SK-N-SH (cell line): ENCODE measurements around the gene EXOG. TPM values are rescaled to one million over a fixed set of nuclear protein-coding genes. Genes with fewer than 3 reads are reported as not detected.
A peak's percentile ranks its signal among the peaks of the same experiment; 100 is the strongest.

ENCODE experiments used
- CTCF ChIA-PET: fragments of 300-600, 350-600 bp; formaldehyde crosslinking; extraction: SDS; loops from one replicate; lab custom pipeline; 2021; lab: Yijun Ruan, JAX
- POLR2A ChIA-PET: fragments of 350-600 bp; sonication (Branson Sonifier 250); formaldehyde crosslinking; extraction: SDS; loops from one replicate; lab custom pipeline; 2020; ENCODE audit warnings: antibody characterized with exemption, inconsistent platforms; lab: Yijun Ruan, JAX
- DNase-seq: peaks from one replicate; pipeline ENCODE4 v3.0.0; 2012
- H2AFZ ChIP-seq: fragments of 200-600 bp; sonication (generic); 2 replicates; pipeline ENCODE4 v1.8.1; 2016; ENCODE audit warnings: antibody characterized with exemption, mild to moderate bottlenecking, low read depth
- H3F3A ChIP-seq: fragments of 200-600 bp; sonication (generic); replicated peaks from 2 replicates; pipeline ENCODE3; 2016; ENCODE audit warnings: antibody characterized with exemption, mild to moderate bottlenecking; ENCODE audit not compliant: insufficient read depth
- H3K27ac ChIP-seq, 2 experiments: fragments of 200-500 bp in 1 of 2; fragments of 200-600 bp in 1 of 2; sonication (Bioruptor generic) in 1 of 2; sonication (generic), shearing (Covaris generic) in 1 of 2; 2 replicates each; pipeline versions ENCODE4 v1.5.1 to v1.6.1; 2014 to 2016; ENCODE audit warnings: low read depth in 2 of 2, inconsistent platforms in 1 of 2, low read length in 1 of 2, mild to moderate bottlenecking in 1 of 2, mixed read lengths in 1 of 2
- H3K27me3 ChIP-seq: fragments of 200-600 bp; sonication (generic), shearing (Covaris generic); 2 replicates; pipeline ENCODE4 v1.6.1; 2016; ENCODE audit warnings: mixed run types; ENCODE audit not compliant: insufficient read depth
- H3K36me3 ChIP-seq, 2 experiments: fragments of 200-500 bp in 1 of 2; fragments of 200-600 bp in 1 of 2; sonication (Bioruptor generic) in 1 of 2; sonication (generic) in 1 of 2; replicated peaks in 1 of 2; 2 replicates each; pipeline versions ENCODE3 to v1.5.1; 2014 to 2016; ENCODE audit warnings: low read length in 1 of 2, mild to moderate bottlenecking in 1 of 2; ENCODE audit not compliant: insufficient read depth in 2 of 2, control insufficient read depth in 1 of 2
- H3K4me1 ChIP-seq, 2 experiments: fragments of 200-500 bp in 1 of 2; fragments of 200-600 bp in 1 of 2; sonication (Bioruptor generic) in 1 of 2; sonication (generic), shearing (Covaris generic) in 1 of 2; 2 replicates each; pipeline versions ENCODE4 v1.5.1 to v1.6.1; 2014 to 2016; ENCODE audit warnings: low read depth in 1 of 2, low read length in 1 of 2, mixed run types in 1 of 2; ENCODE audit not compliant: insufficient read depth in 2 of 2, control insufficient read depth in 1 of 2
- H3K4me2 ChIP-seq: fragments of 200-600 bp; sonication (generic), shearing (Covaris generic); 2 replicates; pipeline ENCODE4 v1.6.1; 2017; ENCODE audit warnings: mixed run types
- H3K4me3 ChIP-seq, 2 experiments: fragments of 200-500 bp in 1 of 2; fragments of 200-600 bp in 1 of 2; sonication (Bioruptor generic) in 1 of 2; sonication (generic), shearing (Covaris generic) in 1 of 2; 2 replicates each; pipeline versions ENCODE4 v1.5.1 to v1.8.1; 2014 to 2016; ENCODE audit warnings: low read depth in 2 of 2, inconsistent platforms in 1 of 2, low read length in 1 of 2, mild to moderate bottlenecking in 1 of 2, mixed read lengths in 1 of 2, moderate library complexity in 1 of 2
- H3K79me2 ChIP-seq: fragments of 200-600 bp; sonication (generic); 2 replicates; pipeline ENCODE4 v1.8.1; 2017; ENCODE audit warnings: mild to moderate bottlenecking; ENCODE audit not compliant: insufficient read depth
- H3K9ac ChIP-seq: fragments of 200-600 bp; sonication (generic); 2 replicates; pipeline ENCODE4 v1.6.1; 2017; ENCODE audit warnings: mixed run types
- H3K9me2 ChIP-seq: fragments of 200-600 bp; sonication (generic); 2 replicates; pipeline ENCODE4 v1.6.1; 2017; ENCODE audit warnings: mixed run types
- H3K9me3 ChIP-seq: fragments of 200-600 bp; sonication (generic); 2 replicates; pipeline ENCODE4 v1.6.1; 2017; ENCODE audit warnings: mixed run types, mild to moderate bottlenecking, moderate library complexity
- H4K20me1 ChIP-seq: fragments of 200-600 bp; sonication (generic); 2 replicates; pipeline ENCODE4 v1.6.1; 2017; ENCODE audit warnings: mild to moderate bottlenecking, mixed run types; ENCODE audit not compliant: insufficient read depth
- CHD2 ChIP-seq: fragments of 150-350 bp; IDR thresholded peaks from 2 replicates; pipeline ENCODE4 v1.6.1; 2018; ENCODE audit warnings: low read length; ENCODE audit not compliant: partially characterized antibody
- CTCF ChIP-seq: fragments of 200-600 bp; sonication (generic); IDR thresholded peaks from 2 replicates; pipeline ENCODE4 v1.6.1; 2017; ENCODE audit warnings: antibody characterized with exemption, mild to moderate bottlenecking, moderate library complexity
- EP300 ChIP-seq, 2 experiments: IDR thresholded peaks; 2 replicates each; pipeline versions ENCODE4 v1.4.0 to v1.6.1; 2012; ENCODE audit warnings: borderline replicate concordance in 1 of 2, low read depth in 1 of 2, low read length in 1 of 2
- EZH2phosphoT487 ChIP-seq: fragments of 200-600 bp; sonication (generic); IDR thresholded peaks from 2 replicates; pipeline ENCODE4 v1.6.1; 2017; ENCODE audit warnings: low read depth, mixed run types, mild to moderate bottlenecking, antibody characterized with exemption, moderate library complexity, borderline replicate concordance
- FOXM1 ChIP-seq: IDR thresholded peaks from 2 replicates; pipeline ENCODE4 v1.4.0; 2012; ENCODE audit warnings: low read depth, mild to moderate bottlenecking
- GABPA ChIP-seq: IDR thresholded peaks from 2 replicates; pipeline ENCODE4 v1.4.0; 2012; ENCODE audit warnings: low read depth, mild to moderate bottlenecking
- IRF3 ChIP-seq: fragments of 150-350 bp; IDR thresholded peaks from 2 replicates; pipeline ENCODE4 v1.6.1; 2016; ENCODE audit warnings: mild to moderate bottlenecking, low read depth, low read length
- JUND ChIP-seq: IDR thresholded peaks from 2 replicates; pipeline ENCODE4 v1.4.0; 2012
- MAX ChIP-seq: IDR thresholded peaks from 2 replicates; pipeline ENCODE4 v1.4.0; 2012; ENCODE audit warnings: low read depth
- MEF2A ChIP-seq: IDR thresholded peaks from 2 replicates; pipeline ENCODE4 v1.4.0; 2012; ENCODE audit warnings: low read depth, borderline replicate concordance
- MXI1 ChIP-seq: IDR thresholded peaks from 2 replicates; pipeline ENCODE4 v1.6.1; 2012; ENCODE audit warnings: mild to moderate bottlenecking, low read depth, low read length, improper control_type of control experiment
- NFIC ChIP-seq: IDR thresholded peaks from 2 replicates; pipeline ENCODE4 v1.4.0; 2012; ENCODE audit warnings: borderline replicate concordance
- NRF1 ChIP-seq: IDR thresholded peaks from 2 replicates; pipeline ENCODE4 v1.6.1; 2012; ENCODE audit warnings: low read depth, mild to moderate bottlenecking, low read length
- PBX3 ChIP-seq: IDR thresholded peaks from 2 replicates; pipeline ENCODE4; 2012
- RAD21 ChIP-seq: IDR thresholded peaks from 2 replicates; pipeline ENCODE4 v1.6.1; 2012; ENCODE audit warnings: mild to moderate bottlenecking, low read length
- REST ChIP-seq: IDR thresholded peaks from 2 replicates; pipeline ENCODE4 v1.6.1; 2012; ENCODE audit warnings: mild to moderate bottlenecking, low read depth, low read length, moderate library complexity
- RFX5 ChIP-seq: IDR thresholded peaks from 2 replicates; pipeline ENCODE4 v1.6.1; 2012; ENCODE audit warnings: mild to moderate bottlenecking, improper control_type of control experiment, low read length
- RXRA ChIP-seq: IDR thresholded peaks from 2 replicates; pipeline ENCODE4 v1.4.0; 2012; ENCODE audit warnings: low read depth, mild to moderate bottlenecking, borderline replicate concordance
- SIN3A ChIP-seq: IDR thresholded peaks from 2 replicates; pipeline ENCODE4 v1.6.1; 2012; ENCODE audit warnings: low read depth, mild to moderate bottlenecking, low read length, moderate library complexity, borderline replicate concordance
- SMC3 ChIP-seq: IDR thresholded peaks from 2 replicates; pipeline ENCODE4 v1.6.1; 2012; ENCODE audit warnings: low read depth, low read length, improper control_type of control experiment
- TEAD4 ChIP-seq: IDR thresholded peaks from 2 replicates; pipeline ENCODE4 v1.4.0; 2012; ENCODE audit warnings: mild to moderate bottlenecking, borderline replicate concordance; ENCODE audit not compliant: insufficient read depth
- USF2 ChIP-seq: fragments of 150-350 bp; IDR thresholded peaks from 2 replicates; pipeline ENCODE4 v1.6.1; 2017; ENCODE audit warnings: antibody characterized with exemption, low read length, low read depth, borderline replicate concordance
- WGBS: methylation state at CpG from one replicate; pipeline ENCODE4 v1.1.6; 2017; ENCODE audit warnings: low lambda C conversion rate; 5-methylcytosine and 5-hydroxymethylcytosine counted together
- polyA plus RNA-seq, 3 experiments: library from polyadenylated mRNA; depleted of rRNA; stranded (reverse); fragments of >200 nt; gene quantifications; 2 replicates each; pipeline ENCODE4 v1.2.3, GENCODE V29; 2012

EXOG gene
- polyA plus RNA-seq, 1 of the 3 experiments (the other 2 are of a cell fraction) = 6.2 TPM

GRCh38 chr3:38542401-38543298, 46.5 kb downstream of the EXOG start:
- no peak overlapping the region for H3K4me2 ChIP-seq
- peaks cover 0 to 22% of the 10 kb centered on the region in 2 experiments; a peak in 1 of 4 replicates for H3K4me1 ChIP-seq
- H3K27me3 ChIP-seq = no peaks in the 10 kb centered on the region
- peak; percentile 36 for DNase-seq
- H3F3A ChIP-seq = no peaks in the 10 kb centered on the region
- POLR2A ChIA-PET = no interaction called here
- no peak overlapping the region for H3K4me3 ChIP-seq
- H3K79me2 ChIP-seq = no peaks in the 10 kb centered on the region
- H3K36me3 ChIP-seq = no peaks in the 10 kb centered on the region
- no peaks in the 10 kb centered on the region for H4K20me1 ChIP-seq
- 63% methylated on average over 11 of the region's 16 CpGs for WGBS
- no peak overlapping the region for H3K9ac ChIP-seq
- H3K27ac ChIP-seq = no peak overlapping the region
- no peaks in the 10 kb centered on the region for H3K9me2 ChIP-seq
- no peak overlapping the region for H2AFZ ChIP-seq
- CTCF ChIA-PET = interaction anchor here (0.6 to 2.0 kb wide), 4 partner anchors 21 to 419 kb away, joined by 3 to 11 read pairs (median 6); no protein-coding TSS in a partner anchor
- H3K9me3 ChIP-seq = no peaks in the 10 kb centered on the region
- no peak for TF ChIP-seq RAD21
- peak; percentile 33; the same call in 1 of the 2 replicates for TF ChIP-seq TEAD4
- no peak for TF ChIP-seq SIN3A
- TF ChIP-seq USF2 = no peak
- TF ChIP-seq PBX3 = 0 out of 2 replicates have a peak, but pooled peaks have one; percentile 13
- TF ChIP-seq SMC3 = no peak
- peak in 1 of 2 experiments; percentile 46; a peak in 1 of 4 replicates for TF ChIP-seq EP300 (IDR thresholded peaks at IDR 0.05; ENCODE audit: borderline replicate concordance in 1 of 2, low read depth in 1 of 2, low read length in 1 of 2)
- no peak for TF ChIP-seq MEF2A
- TF ChIP-seq MXI1 = no peak
- TF ChIP-seq JUND = 0 out of 2 replicates have a peak, but pooled peaks have one; percentile 11
- no peak; the same call in 1 of the 2 replicates for TF ChIP-seq MAX
- TF ChIP-seq NFIC = no peak
- no peak for TF ChIP-seq EZH2phosphoT487
- no peak for TF ChIP-seq CTCF
- TF ChIP-seq IRF3 = no peak
- TF ChIP-seq RFX5 = no peak
- TF ChIP-seq REST = no peak
- no peak for TF ChIP-seq GABPA
- no peak for TF ChIP-seq CHD2
- TF ChIP-seq NRF1 = no peak
- no peak for TF ChIP-seq FOXM1
- 0 out of 2 replicates have a peak, but pooled peaks have one; percentile 18 for TF ChIP-seq RXRA
